GM21390 (cell line): ENCODE results near the gene ETV1.

Experiments used
- ATAC-seq: cut with Tn5 transposase; IDR thresholded peaks from one replicate; pipeline ENCODE4 v1.9.1; 2021; ENCODE audit not compliant: unreplicated experiment

ETV1 gene

DNA sequence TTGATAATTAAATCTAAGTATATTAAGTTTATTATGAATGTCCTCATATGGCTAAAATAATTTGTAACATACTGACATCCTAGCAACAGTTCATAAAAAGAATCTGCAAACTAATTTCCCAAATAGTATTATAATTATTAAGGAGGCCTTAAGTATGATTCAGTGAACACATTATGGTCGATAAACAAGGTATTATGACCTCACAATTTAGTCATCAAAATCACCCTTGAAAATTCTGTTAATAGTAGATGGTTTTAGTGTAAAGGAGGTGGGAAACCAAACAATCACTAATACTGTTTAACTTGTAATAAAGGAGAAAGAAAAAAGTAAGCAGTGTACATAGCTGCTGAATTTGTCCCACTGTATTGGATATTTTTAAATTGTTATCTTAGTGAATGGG lies 2.1 kb downstream of the ETV1 start:
- no peak for ATAC-seq

DNA sequence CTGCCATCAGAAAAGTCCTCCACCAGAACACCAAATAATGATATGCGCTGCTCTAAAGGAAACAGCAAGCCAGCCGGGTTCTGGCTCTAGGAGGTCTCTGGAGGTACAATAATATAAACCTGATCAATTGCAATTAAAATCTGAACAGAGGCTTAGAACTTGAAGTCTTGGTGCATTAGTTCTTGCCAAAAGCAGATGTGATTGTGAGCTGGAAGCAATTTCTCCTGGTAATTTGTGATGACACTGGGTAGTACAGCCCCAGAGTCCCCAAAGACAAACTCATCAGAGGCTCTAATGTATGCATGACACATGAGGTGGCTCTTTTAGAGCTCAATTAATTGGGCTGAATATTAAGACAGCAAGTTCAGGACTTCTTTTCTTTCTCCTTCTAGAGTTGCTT lies 3.3 kb downstream of the ETV1 start:
- no peak for ATAC-seq

DNA sequence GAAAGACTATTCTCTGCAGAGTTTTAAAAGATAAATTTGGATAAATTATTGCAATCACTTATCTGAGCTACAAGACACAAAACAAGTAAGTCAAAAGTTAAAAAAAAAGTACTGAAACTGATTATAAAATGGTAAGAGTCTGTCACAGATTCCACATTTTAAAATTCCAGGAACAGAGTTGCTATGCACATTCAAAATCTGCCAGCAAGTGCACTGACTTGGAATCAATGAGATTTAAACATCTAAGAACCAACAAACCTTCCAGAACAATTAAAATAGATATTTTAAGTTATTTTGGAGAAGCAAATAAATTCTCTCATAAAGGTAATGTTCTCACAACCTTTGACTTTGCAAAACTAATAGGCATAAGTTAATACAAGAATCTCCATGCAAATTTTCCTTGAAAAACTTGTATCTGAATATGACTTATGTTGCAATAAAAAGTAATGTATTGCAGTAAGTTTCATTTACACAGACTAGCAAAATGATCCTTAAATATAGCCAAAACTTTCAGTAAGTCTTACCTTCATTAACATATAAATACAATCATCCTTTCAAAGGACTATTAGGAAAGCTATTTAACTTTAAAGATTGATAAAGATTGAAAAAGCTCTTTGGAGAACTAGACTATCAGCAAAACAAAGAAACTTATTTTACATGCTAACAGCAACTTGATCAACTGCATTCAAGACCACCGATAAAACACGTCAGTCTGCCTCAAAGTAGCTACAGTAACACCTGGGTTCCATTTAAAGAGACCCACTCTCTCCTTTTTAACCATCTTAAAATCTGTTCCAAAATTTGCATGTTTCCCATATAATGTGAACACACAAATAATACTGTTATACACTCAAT lies 4.4 kb downstream of the ETV1 start:
- no peak for ATAC-seq

DNA sequence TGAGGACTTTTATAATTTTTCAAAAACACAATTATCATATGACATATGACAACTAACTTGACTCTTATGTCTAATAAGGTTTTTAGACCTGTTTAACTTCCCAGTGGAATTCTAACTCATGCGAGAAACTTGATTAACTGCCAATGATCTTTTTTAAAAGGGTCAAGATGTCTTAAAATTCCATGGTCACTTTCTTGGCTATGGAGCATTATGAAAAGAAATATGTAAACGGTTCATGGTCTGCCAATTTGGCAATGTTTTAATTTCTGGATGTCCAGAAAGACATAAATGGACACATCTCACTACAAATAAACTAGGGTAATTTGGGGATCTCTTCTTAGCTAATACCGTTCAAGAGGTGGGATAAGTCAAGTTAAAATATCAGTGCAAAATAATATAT lies 5.4 kb downstream of the ETV1 start:
- ATAC-seq, result no peak

DNA sequence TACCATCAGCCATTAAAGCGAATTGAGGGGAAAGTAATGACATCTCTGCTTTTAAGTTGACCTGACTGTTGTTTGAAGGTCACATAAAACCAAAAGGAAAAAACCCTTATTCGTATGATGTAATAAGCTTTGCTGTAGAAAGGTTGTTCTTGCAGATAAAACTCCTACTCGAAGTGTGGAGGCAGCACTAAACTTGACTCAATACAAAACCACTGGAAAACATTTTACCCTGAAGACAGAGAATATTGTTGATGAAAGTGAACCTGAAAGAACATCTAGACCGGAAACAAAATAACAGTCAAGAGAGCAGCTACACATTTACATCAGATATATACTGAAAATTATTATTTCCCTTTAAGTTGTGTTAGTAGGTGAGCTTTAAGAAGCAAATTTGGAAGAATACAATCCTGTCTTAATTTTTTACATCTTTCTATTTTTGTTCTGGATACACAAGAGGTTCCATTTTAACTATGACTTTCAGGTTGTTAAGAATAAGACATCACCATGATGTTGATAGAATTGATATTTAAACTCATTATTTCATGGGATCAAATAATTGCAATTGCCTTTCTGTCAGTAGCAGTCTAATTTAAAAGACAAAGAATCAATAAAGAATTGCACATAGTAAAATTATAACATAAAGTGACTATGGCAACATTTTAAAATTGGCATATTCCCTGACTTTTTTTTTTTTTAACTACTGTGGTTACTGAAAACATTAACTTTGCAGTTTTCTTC lies 6.4 kb downstream of the ETV1 start:
- ATAC-seq, result no peak

DNA sequence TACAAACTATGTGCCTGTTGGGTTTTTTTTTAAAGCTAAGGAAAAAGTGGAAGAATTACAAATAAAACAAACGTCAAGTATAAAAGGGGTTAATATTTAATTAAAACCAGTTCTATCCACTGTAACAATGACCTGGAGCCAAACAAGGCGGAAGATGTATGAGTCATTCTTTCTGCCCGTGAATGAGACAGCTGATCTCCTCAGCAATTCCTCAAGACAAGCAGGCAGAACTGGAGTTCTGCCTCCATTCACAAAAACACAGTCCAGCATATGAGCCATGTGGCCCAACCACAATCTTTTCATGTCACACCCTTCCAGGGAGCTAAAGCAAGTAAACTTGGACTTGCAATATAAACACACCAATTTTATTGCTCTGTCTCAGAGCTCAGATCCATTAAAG lies 8.4 kb downstream of the ETV1 start:
- ATAC-seq, result no peak

DNA sequence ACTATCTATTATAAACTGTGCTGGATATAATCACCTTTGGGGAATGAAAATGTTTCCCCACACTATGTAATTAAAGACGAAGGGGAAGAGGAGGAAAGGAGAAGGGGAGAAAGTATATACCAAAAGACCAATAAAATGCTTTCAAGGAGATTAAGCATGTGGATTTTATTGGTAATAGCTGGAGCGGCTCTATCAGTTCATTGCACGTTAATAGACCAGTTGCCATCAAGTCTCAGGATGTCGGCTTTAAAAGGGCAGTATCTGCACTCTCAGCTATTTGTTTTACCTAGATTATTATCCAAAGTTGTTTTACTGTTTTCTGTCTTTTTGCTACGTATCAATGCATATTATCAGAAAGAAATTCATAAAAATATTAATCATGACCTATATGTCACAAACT lies 9.0 kb downstream of the ETV1 start:
- ATAC-seq, result no peak

DNA sequence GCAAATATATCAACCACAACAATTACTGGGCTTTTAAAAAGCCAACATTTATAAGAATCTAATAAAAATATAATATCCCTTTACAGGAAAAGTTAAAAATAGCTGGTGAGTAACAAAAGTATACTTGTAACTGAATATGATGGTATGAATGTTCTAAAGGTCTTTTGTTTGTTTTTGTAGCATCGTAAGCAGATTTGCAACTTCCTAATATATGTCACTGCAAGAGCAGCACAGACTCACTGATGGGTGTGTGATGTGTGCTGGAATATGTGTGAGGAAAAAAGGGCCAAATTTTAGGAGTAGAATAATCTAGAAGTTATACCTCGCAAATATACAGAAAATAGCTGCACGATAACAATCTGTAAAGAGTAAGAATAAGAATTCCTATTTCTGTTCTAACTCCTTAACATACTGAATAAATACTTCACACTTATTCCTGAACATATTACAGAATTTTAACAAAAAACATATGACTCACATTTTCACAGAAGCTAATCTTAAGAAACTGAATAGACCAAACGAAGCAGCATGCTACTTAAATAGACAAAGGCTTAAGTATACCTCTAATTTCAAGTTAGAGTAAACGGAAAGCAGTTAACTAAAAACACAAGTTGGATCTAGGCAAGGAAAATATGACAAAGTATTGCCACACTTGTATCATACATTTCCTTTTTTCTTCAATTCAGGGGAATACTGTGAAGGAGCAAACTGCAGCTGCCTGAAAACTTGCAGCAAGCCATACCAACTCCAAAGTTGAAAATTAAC lies 9.6 kb downstream of the ETV1 start:
- no peak for ATAC-seq

DNA sequence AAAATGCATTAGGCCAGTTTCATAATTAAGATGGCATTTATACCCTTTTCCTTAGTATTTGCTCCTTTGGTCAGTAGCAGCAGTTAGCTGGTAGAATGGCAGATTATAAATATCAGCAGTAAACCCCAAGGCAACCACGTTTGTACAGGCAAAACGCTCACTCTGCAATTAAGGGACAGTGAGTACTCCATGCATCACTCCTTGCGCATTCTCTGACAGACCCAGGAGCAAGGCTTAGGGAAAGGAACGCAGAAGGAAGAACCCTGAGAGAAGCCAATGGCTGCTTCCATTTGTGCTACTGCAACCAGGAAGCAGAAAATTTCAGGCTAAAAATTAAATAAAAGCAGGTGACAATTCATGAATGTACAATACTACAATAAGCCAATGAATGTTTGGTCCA lies 12.9 kb downstream of the ETV1 start:
- no peak for ATAC-seq

DNA sequence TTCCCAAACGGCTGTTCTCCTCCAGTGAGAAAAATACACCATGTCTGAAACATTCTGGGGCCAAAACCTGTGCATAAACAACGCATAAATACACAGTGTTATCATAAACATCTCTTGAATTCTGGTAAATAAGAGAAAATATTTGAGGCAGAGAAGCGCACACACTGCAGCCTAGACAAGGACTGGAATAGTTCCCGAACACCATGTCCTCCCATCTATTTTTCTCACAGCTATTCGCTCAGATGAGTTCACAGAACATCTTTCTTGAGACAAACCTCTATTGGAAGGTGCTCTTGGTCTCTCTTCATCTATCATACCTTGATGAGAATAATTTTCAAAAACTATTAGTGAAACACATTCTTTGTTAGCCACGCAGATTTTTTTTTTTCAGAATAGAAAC lies 24.4 kb downstream of the ETV1 start:
- ATAC-seq, result no peak

DNA sequence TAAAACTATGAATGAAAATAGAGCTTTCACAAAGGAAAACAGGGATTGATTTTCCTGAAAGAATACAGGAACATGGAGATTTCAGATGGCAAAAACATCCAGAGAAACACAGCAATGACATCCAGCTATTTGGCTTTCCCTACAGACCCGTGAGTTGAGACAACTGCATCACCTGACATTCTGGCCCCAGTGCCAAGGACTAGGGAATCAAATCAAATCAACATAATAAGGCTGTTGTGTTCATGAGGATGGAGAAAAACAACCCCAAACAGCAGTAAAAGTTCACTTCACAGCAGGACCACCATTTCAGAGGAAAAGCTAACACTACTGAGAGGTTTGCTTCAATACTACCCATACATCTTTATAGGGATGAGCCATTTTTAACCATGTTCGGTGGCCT lies 25.5 kb downstream of the ETV1 start:
- no peak for ATAC-seq

DNA sequence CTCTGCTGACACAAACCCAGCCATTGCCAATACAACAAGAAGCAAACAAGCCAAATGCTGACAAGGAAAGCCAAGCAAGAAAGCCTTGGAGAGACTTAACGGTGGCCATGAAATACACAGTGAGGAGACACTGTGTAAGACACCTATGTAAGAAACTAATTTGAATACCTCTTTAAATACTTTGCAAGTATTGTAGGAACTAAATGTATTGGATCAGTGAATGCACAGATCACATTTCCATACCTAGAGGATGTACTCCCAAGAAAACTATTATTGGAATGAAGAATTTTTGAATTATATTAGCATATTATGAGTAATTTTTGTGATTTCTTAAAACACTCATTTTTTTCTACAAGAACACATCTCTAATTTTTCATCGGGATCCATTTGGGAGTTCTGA lies 34.0 kb downstream of the ETV1 start:
- no peak for ATAC-seq

DNA sequence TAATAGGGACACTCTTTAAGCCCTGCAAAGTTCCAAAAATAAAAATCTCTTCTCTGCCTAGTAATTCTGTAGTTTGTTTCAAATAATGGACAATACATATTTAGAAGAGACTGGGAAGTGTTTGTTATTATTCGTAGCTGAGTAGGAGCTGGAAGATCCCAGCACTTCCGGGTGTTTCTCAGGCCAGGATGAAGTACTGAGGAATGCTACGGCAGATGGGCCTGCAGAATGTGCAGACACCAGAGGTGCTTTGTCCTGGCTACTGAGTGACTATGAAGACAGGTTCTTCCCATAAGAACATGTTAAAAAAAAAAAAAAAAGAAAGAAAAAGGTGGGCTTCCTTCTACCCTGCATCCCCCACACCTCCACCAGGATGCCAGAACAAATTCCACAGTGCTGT lies 36.1 kb downstream of the ETV1 start:
- no peak for ATAC-seq

DNA sequence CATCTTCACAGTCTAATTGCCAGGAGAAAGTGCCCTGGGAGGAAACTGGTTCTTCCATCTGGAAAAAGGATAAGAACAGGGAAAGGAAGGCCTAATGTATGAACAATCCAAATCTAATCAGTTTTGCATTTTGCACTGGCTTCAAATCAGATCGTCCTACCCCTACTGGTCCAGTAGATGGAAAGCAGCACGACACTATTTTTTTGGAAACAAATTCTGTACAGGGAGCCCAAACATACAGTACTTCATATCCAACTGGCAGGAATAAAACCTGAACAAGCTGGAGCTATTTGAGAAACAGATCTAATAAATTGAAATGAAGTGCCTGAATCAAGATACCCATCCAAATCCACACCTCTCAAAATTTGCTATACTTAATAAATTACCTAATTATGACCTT lies 36.5 kb downstream of the ETV1 start:
- no peak for ATAC-seq

DNA sequence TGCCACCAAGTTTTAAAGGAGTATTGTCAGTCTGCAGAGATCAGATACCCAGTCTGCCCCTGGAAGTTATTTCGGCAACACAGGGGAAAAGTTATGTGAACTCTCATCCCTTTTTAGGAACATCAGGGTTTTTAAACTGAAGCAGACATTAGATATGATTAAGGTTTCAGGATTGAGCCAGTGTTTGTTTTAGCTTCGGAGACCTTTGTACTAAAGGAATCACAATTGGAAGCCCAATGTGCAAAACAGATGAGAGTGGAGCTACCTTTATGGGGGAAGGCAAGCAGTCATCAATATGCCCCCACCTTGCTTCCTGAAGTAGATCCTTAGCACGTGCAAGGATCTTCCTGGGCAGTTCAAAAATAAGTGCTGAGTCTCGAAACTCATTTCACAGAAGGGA lies 39.5 kb downstream of the ETV1 start:
- no peak for ATAC-seq

DNA sequence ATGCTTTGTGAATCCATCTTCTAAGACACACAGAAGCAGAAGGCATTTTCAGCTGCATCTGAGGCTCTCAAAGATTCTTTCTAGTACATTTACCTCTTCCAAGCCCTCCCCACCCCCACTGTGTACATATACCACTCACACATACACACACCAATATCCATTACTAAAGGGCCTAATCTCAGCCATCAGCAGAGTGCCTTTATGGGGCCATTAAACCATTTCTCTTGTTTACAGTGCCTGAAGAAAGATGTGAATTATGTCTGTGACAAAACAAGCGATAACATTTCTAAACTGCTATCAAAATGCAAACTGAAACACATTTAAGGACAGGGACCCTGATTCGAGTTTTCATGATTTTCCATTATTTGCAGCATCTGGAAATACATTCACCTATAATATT lies 40.0 kb downstream of the ETV1 start:
- no peak for ATAC-seq

DNA sequence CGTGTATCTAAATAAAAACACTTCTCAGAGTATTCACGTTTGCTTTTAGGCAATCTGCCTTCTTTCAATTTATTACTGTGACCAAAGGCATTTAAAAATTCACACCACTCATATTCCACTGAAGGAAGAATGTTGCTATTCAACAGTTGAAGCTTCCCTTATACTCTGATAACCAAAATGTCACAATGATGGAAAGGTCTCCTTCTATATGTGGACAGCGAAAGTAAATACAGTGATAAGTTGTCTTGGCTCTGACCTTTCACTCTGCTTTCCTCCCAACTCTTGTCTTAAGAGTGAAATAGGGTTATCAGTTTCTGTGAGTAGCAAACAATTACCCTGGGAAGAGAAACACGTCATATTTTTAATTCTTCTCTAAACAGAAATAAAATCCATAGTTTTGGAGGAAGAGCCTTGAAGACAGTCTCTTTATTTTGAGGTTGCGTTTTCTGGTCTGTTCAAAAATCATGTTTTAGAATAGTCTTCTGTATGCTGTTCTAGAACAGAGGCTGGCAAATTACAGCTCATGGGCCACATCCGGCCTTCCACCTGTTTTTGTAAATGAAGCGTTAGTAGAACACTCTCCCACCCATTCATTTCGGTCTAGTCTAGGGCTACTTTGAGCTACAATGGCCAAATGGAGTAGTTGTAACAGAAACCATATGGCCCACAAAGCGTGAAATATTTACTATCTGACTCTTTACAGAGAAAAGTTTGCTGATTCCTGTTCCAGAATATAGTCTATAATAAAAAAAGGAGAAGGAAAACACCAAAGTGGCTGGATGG lies 41.3 kb downstream of the ETV1 start:
- ATAC-seq, result no peak

DNA sequence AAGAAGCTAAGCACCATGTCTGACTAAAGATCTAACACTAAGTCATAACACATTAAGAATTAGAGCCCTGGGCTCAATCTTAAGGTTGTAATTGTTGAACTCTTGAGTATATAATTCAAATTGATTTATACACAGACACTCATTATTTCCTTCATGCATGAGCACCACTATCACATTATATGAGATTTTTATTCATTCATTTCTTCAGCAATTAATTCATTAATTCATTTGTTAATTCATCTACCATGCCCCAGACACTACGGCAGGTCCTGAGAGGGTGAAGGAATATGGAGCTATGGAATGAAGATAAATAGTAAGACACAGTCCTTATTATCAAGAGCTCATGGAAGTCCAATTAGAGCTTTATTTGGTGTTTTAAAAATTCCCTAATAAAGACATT lies 41.9 kb downstream of the ETV1 start:
- no peak for ATAC-seq

DNA sequence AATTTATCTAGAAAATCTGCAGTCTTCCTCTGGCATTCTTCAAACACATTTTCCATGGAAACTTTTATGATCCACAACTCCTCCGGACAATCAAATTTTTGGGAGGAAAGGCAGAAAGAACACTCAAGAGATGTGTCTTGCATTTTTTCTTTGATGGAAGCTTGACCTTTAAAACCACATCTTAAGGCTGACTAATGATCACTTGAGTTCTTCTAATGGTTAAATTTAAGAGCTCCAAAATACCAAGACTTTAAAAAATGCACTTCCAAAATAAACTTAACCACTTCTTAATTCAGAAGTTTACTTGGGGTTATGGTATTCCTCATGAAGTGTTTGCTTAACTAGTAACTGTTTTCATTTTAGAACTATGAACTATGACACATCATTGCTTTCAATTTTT lies 43.3 kb downstream of the ETV1 start:
- no peak for ATAC-seq

DNA sequence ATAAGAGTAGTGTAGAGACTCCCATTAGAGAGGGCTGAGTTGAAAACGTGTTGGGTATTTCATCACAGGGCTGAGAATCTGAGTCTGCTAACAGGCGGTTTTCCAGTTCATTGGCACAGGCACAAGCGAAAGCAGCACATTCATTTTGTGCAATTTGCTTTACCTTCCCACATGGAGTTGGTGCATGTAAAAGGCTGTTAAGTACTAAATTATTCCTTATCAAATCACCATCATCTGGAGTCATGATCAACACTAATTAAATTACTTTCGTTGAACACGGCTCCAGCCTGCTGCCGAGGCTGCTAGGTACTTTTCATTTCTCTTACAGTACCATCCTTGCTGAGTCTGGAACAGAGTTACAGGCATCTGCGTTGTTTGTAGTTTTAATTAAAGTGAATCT lies 43.8 kb downstream of the ETV1 start:
- ATAC-seq, result no peak

DNA sequence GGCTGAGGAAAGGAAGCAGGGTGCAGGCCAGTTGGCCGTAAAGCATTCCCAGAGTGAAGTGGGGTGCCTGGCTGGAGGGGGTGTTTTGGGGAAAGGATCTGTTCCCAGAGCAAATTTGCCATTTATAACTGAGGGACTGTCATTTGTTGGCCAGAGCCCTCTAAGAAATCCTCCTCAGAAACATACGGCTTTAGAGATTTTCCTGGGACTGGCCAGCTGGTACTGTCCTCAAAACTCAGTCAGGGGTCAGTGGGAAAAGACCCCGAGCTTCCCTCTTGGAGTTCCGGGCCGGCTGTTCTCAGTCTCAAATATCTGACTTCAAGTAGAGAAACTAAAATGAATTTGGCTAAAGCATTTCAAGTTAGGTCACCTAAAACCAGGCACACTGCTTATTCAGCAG lies 55.9 kb downstream of the ETV1 start:
- ATAC-seq, result no peak
